ENCODE measurements around the gene CCSER1.
"Not testable (repeated sequence)": the region's sequence is repeated elsewhere in the genome, so short reads cannot be mapped to it uniquely, and the experiment has no call there.

CCSER1 gene

GRCh38 chr4:91127831-91128230, 1000.6 kb downstream of the CCSER1 start:
- DNase-seq (ENCODE audit: low read depth): no peak
- in situ Hi-C loops (cut with HindIII; ENCODE audit: low sequenced_read_pairs): no loop called here
- no peak overlapping the region for H3K4me3 ChIP-seq (ENCODE audit: low read depth, low read length)
- TF ChIP-seq CTCF (IDR thresholded peaks at IDR 0.05; ENCODE audit: low read depth, low read length, missing control alignments): no peak

GRCh38 chr4:91128519-91128918, 1001.3 kb downstream of the CCSER1 start:
- no peak for TF ChIP-seq CTCF (IDR thresholded peaks at IDR 0.05; ENCODE audit: low read depth, low read length, missing control alignments)
- in situ Hi-C loops (cut with HindIII; ENCODE audit: low sequenced_read_pairs): no loop called here
- H3K4me3 ChIP-seq (ENCODE audit: low read depth, low read length): no peak overlapping the region
- DNase-seq (ENCODE audit: low read depth): no peak

GRCh38 chr4:91147067-91147466, 1019.9 kb downstream of the CCSER1 start:
- in situ Hi-C loops (cut with HindIII; ENCODE audit: low sequenced_read_pairs): no loop called here
- no peak overlapping the region for H3K4me3 ChIP-seq (ENCODE audit: low read depth, low read length)
- no peak for TF ChIP-seq CTCF (IDR thresholded peaks at IDR 0.05; ENCODE audit: low read depth, low read length, missing control alignments)
- no peak for DNase-seq (ENCODE audit: low read depth)

- DNase-seq (ENCODE audit: low read depth); H3K4me3 ChIP-seq (ENCODE audit: low read depth, low read length); in situ Hi-C loops (cut with HindIII; ENCODE audit: low sequenced_read_pairs): not testable (repeated sequence)
Observed at GRCh38 chr4:91154041-91154440, 1026.8 kb downstream of the CCSER1 start.

GRCh38 chr4:91167864-91168653, 1040.9 kb downstream of the CCSER1 start:
- H3K4me3 ChIP-seq (ENCODE audit: low read depth, low read length); DNase-seq (ENCODE audit: low read depth); in situ Hi-C loops (cut with HindIII; ENCODE audit: low sequenced_read_pairs): not testable (repeated sequence)

GRCh38 chr4:91170768-91171167, 1043.6 kb downstream of the CCSER1 start:
- DNase-seq (ENCODE audit: low read depth): no peak
- in situ Hi-C loops (cut with HindIII; ENCODE audit: low sequenced_read_pairs): no loop called here
- no peak for TF ChIP-seq CTCF (IDR thresholded peaks at IDR 0.05; ENCODE audit: low read depth, low read length, missing control alignments)
- H3K4me3 ChIP-seq (ENCODE audit: low read depth, low read length): no peak overlapping the region

GRCh38 chr4:91171217-91171616, 1044.0 kb downstream of the CCSER1 start:
- in situ Hi-C loops (cut with HindIII; ENCODE audit: low sequenced_read_pairs): no loop called here

GRCh38 chr4:91185061-91185460, 1057.9 kb downstream of the CCSER1 start:
- in situ Hi-C loops (cut with HindIII; ENCODE audit: low sequenced_read_pairs); DNase-seq (ENCODE audit: low read depth); H3K4me3 ChIP-seq (ENCODE audit: low read depth, low read length): not testable (repeated sequence)

More at GRCh38 chr4:91171217-91171616, 1044.0 kb downstream of the CCSER1 start:
- no peak for DNase-seq (ENCODE audit: low read depth)
- no peak for TF ChIP-seq CTCF (IDR thresholded peaks at IDR 0.05; ENCODE audit: low read depth, low read length, missing control alignments)
- no peak overlapping the region for H3K4me3 ChIP-seq (ENCODE audit: low read depth, low read length)
